ENCODE data around the gene VWA5A.

Gene VWA5A

GRCh38 chr11:124114942-124115781 is at the start of gene VWA5A:
VWA5A (plus strand) TSS chr11:124115450; CDS start chr11:124117512, 2,062 bp downstream.
- peak; percentile 5 to 64 (median 42) for DNase-seq

- DNase-seq, result no peak
These were observed 46.6 kb upstream of the VWA5A start for GRCh38 chr11:124068601-124069110.

- DNase-seq, result peak in 3 of 6 experiments; percentile 9 to 14 (median 9)
These were observed 45.5 kb upstream of the VWA5A start for GRCh38 chr11:124069429-124070401.

- DNase-seq, result peak; percentile 15 to 66 (median 36)
These were observed 44.2 kb upstream of the VWA5A start for GRCh38 chr11:124070915-124071622.

- DNase-seq, result no peak
These were observed 43.7 kb upstream of the VWA5A start for GRCh38 chr11:124071623-124071948.

GRCh38 chr11:124072147-124072546 is 43.1 kb upstream of the VWA5A start:
- DNase-seq, result no peak

- DNase-seq, result no peak
These were observed 40.7 kb upstream of the VWA5A start for GRCh38 chr11:124074554-124074953.

GRCh38 chr11:124075492-124075840 is 39.8 kb upstream of the VWA5A start:
- DNase-seq, result no peak

- no peak for DNase-seq
These were observed 39.2 kb upstream of the VWA5A start for GRCh38 chr11:124075841-124076651.

- no peak for DNase-seq
These were observed 38.0 kb upstream of the VWA5A start for GRCh38 chr11:124077266-124077665.

GRCh38 chr11:124078591-124078990 is 36.7 kb upstream of the VWA5A start:
- no peak for DNase-seq

GRCh38 chr11:124079631-124080326 is 35.5 kb upstream of the VWA5A start:
- DNase-seq, result no peak

- no peak for DNase-seq
These were observed 34.8 kb upstream of the VWA5A start for GRCh38 chr11:124080327-124081001.

GRCh38 chr11:124081483-124081882 is 33.8 kb upstream of the VWA5A start:
- no peak for DNase-seq

- no peak for DNase-seq
These were observed 32.9 kb upstream of the VWA5A start for GRCh38 chr11:124082371-124082770.

GRCh38 chr11:124085583-124085982 is 29.7 kb upstream of the VWA5A start:
- DNase-seq, result no peak

GRCh38 chr11:124085997-124086846 is 29.0 kb upstream of the VWA5A start:
- DNase-seq, result no peak

GRCh38 chr11:124090996-124091395 is 24.3 kb upstream of the VWA5A start:
- no peak for DNase-seq

- DNase-seq, result no peak
These were observed 21.9 kb upstream of the VWA5A start for GRCh38 chr11:124093330-124093729.

- no peak for DNase-seq
These were observed 20.5 kb upstream of the VWA5A start for GRCh38 chr11:124094731-124095130.

Measured in stimulated activated naive CD4-positive, alpha-beta T cell (primary cell).